SKM-1 treated with dmso at 0.1 percent for 144 hours (cell line): ENCODE data around the gene HOXC6.
"Not testable (repeated sequence)": the region's sequence is repeated elsewhere in the genome, so short reads cannot be mapped to it uniquely, and the experiment has no call there.

ENCODE experiments used
- DNase-seq: peaks from one replicate; lab custom pipeline; 2025; ENCODE audit not compliant: unreplicated experiment; lab: John Stamatoyannopoulos, UW

The HOXC6 gene

DNA sequence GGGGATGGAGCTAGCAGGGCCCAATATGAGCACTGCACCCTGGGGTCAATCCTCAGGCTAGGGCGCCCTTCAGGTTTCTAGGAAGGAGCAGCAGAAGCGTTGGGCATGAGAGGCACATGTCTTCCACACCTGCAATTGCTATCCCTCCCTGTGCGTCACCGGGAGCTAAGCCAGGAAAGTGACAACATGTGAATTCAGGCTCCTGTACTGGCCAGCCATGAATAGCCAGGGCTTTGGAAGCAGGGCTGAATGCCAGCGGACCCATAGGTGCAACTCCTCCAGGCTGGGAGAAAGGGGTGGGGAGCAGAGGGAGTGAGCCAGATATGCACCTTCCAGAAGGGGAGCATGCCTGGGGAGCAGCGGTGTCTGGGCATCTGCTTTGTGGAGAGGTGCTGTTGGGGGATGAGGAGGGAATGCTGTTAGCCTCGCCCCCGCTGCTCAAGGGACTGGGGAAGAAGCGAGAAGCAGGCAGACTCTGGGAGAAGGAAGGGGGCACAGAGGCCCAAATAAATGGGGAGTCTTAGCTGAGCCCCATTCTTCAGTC, 10.7 kb downstream of the HOXC6 start:
- DNase-seq: no peak

DNA sequence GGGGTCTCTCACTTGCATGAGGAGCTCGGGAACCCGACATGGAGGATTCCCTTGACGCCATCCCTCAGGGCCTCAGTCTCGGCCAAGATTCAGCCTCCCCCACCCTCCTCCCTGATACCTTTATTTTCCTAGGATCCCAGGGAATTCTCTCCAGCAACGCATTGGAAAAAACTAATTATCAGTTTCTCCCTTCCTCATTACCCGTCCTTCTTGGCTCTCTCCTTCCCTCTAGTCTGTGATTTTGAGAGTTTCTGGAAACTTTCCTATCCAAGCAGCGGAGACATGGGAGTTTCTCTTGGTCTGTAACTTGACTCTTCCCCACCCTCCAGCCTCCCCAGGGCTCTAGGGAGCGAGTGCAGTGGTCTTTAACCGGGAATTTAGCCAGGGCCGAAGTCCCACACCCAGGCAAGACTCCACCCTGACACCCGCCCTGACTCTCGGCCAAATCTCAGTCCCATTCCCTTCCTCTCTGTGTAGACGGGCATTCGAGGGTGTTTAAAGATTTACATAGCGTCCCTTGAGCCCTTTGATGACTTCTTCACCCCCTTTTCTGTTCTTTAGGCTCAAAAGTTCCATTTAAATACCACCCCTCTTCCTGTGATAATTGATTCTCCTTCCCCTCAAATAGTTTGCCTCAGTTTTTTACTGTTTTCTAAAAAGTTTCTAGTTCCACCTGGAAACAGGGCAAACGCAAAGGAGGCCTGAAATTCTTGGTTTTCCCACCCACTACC, 11.3 kb downstream of the HOXC6 start:
- DNase-seq: no peak

DNA sequence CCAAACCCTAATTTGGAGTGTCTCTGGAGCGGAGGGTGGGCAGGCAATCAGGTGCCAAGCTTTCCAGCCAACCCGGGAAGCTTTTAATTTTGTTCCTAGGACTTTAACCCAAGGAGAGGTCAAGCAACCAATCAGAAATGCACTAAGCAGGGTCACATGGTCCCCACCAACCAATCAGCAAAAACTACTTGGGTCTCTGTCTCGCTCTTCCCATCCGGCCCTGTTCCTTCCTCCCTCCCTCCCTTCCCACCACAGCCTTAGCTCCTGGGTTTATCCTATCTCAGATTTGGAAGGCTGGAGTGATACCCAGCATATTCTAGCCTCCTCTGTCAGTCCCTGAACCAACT, 11.9 kb downstream of the HOXC6 start:
- DNase-seq: no peak

DNA sequence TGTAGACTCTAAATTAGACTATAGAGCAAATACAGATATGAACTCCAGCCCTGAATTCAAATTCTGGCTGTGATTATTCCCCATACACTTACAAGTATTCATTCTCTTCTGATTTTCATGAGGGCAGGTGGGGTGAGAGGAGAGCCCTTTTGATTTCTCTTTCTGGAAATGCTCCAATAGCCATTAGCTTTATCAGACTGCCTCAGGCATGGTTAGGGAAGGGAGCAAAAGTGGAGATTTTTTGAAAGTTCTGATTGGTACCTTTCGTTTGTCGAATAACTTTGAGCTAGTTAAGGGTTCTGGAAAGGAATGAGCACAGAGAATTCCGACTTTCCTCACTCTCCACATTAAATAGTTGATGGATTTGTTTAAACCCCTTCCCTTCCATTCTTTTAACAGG, 12.4 kb downstream of the HOXC6 start:
- no peak for DNase-seq

DNA sequence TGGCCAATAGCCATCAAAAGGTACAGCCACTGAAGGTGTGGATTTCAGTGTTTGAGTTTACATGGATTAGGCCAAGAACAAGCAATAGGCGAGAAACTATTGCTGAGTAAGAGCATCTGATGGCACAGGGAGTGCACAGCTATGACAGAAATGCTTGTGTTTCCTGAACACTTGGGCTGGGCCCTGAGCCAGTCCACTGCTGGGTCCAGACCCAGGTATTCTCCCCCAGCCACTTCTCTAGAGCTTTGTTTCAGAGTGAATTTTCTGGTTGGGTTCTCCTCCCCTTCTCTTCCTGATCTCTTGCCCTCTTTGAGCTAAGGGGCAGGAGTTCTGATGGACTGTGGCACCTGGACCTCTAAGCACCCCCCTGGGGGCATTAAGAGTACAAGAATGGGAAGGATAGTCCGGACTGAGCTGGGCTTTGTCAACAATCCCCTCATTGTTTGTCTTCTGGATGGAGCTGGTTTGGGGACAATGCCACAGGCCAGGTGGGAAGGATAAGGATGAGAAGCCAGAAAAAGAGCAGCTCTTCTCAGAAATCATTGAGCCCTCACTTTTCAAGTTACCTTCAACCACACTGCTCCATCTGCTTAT, 13.0 kb downstream of the HOXC6 start:
- DNase-seq: no peak

DNA sequence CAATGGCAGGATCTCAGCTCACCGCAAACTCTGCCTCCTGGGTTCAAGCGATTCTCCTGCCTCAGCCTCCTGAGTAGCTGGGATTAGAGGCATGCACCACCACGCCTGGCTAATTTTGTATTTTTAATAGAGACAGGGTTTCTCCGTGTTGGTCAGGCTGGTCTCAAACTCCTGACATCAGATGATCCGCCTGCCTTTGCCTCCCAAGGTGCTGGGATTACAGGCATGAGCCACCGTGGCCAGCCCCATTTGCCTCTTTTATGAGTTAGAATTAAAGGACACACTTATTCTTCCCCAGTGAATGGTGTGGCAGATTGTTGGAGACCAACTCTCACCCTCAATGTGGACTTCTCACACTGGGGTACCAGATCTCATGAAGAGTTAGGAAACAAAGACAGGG, 13.8 kb downstream of the HOXC6 start:
- not testable (repeated sequence) for DNase-seq

DNA sequence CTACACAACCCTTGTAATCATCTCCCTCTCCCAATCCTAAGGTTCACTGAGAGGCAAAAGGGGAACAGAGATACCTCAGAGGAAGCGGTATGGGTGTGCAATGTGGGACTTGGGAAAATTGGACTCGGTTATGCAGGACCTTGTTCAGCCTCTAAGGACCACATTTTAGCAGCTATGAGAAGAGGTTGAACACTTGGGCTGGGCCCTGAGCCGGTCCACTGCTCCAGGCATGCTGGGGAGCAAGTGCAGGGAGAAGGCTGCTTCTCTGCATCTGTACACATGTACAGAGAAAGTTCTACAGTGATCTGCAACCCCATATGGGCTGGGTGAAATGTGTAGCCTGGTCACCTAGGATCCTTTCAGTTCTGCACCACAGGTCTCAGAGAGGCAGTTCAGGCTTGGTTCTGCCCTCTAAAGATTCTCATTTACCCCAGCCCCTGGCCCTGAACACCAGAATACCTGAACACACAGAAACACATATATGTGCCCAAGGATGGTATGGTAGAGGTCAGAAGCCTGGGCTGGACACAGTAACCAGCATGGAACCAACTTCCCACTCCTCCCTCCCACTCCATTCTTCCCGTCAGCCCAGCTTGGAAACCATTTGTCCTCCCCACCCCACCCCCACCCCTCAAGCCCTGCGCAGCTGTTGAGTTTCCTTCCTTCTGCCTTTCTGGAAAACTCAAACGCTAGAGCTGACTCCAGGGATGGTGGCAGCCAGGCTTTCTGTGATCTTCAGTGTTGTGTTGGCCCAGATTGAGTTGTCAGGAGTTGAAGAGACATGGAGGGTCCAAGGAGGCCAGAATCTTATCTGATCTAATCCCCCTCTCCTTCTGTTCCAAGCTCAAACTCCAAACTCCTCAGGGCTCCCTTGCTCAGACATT, 15.0 kb downstream of the HOXC6 start:
- no peak for DNase-seq

DNA sequence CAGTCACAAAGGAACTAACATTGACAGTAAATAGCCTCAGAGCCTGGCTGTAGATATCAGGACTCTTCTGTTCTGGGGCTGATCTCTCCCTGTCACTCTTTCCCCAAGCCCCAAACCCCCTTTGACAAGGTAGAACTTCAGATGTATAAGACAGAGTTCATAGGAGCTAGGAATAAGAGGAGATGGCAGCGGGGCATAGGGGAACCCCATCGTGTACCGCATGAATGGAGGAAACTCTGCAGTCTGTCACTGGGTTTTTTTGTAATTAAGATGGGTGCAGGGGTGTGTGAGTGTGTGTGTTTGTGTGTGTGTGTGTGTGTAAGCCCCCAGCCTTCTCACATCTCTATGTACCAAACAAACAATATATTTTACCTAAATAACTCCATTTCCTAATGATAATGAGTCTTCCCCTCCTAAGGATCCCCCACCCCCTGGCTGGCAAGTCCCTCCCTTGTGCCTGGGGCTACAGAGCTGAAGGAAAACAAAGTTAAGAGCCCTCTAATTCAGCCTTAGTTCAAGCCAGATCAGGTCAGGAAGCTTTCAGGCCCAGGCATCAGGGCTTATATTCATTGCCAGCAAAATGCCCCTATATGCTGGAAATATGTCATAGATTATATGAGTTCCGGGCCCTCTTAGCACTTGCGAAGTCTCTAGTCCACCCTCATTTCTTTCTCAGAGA, 16.3 kb downstream of the HOXC6 start:
- no peak for DNase-seq

DNA sequence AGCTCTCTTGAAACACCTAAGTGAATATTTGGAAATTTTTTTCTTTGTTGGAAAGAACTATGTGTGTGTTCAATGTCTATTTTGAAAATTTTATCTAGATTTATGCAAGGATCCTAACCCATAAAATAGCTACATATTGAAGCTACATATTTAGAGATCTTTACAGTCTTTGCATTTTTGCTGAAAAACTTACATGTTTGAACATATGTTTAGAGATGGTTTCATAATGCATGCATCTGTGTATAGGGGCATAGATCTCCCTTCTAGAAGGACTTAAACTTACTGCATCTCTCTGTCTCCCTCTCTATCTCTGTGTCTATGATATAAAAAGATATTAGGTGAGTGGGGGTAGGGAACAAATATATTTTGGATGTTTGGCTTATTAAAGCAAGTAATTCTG, 17.2 kb downstream of the HOXC6 start:
- DNase-seq: no peak

DNA sequence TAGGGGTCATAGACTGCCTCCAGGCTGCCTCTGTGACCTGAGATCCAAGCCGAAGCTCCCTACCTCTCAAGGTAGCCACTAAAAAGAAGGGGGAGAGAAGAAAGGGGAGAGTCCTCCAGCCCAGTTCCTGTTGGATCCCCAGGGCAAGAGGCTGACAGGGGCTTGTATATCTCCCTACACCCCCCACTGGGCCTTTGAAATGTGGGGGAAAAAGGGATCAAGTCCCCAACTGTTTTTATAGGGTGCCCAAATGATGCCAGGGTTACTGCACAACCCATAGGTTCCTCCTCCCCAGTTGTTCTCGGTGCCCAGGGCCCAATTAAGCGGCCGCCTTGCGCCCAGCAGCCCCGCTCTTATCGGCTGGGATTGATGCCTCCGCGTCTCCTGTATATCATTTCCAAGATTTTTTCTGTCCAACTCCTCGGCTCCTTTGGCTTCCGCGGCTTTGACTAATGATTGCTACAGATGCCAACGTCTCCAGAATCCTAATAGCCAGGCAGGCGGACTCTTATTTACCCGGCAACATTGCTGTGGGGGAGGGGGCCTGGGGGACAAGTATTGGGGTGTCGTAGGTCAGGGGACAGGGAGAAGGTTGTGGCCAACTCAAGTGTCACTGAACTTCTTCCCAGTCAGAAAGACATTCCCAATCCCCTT, 17.8 kb downstream of the HOXC6 start:
- no peak for DNase-seq

DNA sequence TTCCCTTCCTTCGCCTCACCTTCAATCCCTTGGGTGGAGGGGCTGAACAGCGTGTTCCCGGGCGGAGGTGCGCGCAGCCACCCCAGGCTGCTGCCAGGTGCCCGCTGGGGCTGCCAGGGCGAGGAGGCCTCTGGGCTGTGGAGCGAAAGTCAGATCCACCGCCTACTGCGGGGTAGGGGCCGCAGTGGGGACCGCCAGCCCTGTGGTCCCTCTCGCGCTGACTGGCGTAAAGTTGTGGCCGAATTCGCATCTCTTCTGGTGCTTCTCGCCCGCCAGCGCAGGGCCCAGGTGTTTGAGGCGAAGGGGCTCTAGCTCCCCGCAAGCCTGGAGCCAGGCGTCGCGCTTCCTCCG, 18.5 kb downstream of the HOXC6 start:
- DNase-seq: no peak

DNA sequence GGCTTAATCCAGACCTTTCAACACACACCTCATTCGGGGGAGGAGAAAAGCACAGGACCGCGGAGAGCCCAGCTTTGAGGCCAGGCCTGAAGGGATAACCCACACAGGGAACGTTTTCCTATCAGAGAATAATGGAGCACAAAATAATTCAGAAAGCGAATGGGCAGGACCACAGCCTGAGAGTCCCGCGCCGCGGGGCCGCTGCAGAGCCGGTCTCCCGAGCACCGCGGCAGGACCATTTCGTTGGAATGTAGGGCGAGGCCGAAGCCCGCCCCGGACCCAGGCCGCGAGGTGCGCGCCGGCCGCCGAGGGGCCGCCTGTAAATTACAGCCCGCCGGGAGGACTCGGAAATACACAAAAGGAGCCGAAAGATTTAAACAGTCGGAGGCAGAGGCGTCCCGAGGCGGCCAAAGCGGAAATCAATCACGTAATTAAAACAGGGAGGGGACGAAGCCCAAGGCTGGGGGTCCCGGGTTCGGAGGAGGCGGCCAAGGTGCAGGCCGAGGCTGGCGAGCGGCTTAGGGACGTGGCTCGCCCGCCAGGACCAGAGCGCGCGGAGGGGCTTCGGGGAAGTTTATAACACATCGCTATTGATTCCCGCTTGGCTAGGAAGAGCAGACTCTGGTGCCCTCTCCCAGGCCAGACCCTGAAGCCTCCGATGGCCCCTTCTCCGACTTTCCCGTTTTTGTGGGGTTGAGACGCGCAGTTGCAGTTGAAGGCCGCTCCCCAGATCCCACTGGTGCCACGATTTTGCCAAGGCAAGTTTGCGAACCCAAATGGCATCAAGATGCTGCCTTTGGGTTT, 19.1 kb downstream of the HOXC6 start:
- DNase-seq: no peak

DNA sequence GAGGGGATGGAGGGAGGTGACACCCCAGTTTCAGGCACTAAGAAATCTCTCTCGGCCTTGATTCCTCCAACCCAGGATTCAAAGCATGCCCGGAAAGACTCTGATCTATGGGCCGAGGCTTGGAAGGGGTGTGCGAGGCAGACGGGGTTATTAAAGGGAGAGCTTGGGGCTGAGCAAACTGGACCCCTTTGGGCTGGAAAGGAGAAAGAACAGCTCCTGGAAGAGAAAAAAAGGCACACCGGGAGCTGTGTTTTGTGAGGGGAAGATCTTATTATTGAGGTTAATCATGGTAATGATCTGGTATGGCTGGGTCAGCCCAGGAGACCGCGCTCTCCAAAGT, 19.7 kb downstream of the HOXC6 start:
- no peak for DNase-seq

DNA sequence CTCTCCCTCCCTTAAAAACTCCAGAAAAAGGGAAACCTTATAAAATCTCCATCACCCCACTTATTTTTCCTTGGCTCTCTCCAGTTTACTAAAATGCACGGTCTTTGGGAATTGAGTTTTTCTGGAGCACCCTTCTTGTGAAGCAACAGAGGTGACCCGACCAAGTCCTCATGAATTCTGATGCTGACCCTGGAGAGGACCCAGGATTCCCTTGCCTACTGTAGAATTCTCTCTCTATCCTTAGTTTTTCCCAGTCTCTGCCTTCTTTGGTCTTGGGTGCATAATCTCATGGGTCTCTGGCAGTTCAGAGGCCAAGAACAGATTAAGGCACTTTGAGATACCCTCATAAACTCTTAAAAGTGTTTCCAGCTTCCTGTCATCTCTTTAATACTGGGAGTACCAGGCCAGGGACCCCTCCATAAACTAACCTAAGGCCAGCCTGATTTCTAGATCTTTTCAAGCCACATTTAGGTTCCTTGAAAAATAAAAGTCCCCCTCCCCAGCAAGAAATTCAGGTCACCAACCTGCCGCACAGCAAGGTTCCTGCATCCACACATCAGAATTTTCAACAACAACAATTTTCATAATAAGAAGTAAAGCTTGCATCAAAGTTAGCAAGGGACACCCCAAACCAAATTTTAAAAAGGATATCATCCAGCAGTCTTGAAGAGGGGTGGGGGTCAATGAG, 20.3 kb downstream of the HOXC6 start:
- DNase-seq: no peak

DNA sequence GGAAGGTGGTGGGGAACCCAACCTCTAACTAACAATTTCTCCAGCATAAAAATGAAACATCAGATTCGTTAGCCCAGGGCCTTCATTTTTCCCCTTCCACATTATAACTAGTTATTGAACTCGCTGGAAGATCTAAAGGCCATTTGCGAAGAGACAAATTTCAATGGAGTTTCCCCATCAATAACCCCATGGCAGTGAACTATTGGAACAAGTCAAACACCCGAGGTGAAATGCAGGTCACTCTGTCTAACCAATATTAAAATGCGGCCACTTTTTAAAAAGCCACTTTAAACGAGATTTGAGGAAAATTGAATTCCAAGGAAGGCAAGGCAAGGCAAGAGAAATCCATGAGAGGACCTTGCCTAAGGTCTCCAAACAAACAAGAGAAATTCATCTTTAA, 20.9 kb downstream of the HOXC6 start:
- no peak for DNase-seq

DNA sequence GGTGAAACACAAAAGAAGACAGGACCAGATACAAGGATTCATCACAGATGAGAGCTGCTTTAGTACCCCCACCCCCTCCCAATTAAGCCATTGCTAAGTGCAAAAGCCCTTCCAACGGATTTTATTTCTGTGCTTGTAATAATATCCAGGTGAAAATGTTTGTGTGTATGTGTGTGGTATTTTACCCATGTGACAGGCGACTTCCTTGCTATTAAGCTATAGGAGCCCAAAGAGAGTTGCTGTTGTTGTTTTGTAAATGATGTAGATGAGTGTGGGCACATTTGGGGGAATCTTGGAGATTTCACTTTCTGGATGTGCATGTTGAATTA, 22.2 kb downstream of the HOXC6 start:
- DNase-seq: no peak

DNA sequence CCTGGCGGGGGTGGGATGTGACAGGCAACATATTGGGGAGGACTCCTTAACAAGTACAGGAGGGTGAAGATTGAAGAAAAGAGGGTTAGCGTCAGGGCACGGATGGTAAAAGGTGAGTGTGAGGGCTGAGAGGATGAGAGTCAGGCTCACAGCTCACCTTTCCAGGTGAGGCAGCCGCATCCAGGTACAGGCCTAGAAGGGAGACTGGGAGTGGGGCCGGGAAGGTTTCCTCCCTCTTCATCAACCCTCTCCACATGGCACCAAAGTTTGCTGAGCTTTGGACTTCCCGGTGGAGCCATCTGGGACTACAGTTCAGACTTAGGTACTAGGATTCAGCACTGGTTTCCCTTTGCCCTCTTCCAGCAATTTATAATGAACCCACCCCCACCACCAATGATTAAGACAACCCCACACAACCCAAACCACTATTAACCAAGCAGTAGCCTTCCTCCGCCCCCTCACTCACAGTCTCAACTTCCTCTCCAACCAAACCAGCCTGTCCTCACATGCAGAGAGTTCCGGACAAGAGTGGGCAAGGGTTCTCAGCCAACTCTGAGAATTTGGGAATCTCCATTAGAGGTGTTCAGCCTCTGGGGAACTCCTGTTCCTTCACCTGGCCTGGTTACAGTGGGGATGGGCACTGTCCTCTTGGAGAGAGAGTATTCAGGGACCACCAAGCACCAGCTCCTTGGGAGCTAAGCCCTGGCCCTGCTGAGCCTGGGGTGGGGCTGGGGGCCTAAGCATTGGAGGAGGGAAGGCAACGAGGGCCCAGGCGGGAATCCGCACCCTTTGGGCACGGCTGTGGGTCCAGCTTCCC, 23.0 kb downstream of the HOXC6 start:
- no peak for DNase-seq

DNA sequence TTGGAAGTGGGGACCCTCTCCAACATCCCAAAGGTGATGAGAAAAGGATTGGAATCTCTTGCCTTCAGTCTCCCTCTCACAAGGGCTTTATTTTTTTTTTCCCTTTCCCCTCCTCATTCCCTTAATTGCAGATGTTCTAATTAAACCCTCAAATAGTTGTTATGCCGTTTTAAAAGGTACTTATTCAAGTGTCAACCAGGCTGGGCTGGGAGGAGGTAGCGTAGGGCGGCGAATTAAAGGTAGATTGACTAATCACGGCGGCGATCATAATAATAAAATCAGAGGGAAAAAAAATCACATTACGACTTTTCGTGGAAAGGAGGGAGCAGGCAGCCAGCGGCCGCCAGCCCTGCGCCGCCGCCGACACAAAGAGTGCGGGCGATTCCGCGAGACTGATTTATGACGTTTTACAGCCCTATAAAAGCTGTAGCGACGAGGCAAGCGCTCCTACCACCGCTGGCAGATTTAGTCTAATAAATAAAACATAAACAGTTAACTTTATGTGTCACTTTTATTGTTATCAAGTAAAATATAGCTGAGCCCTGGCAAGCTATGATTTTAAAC, 23.7 kb downstream of the HOXC6 start:
- no peak for DNase-seq
